ENCODE measurements around the gene LPCAT2.
"Not testable (repeated sequence)": the region's sequence is repeated elsewhere in the genome, so short reads cannot be mapped to it uniquely, and the experiment has no call there.

The LPCAT2 gene

DNA sequence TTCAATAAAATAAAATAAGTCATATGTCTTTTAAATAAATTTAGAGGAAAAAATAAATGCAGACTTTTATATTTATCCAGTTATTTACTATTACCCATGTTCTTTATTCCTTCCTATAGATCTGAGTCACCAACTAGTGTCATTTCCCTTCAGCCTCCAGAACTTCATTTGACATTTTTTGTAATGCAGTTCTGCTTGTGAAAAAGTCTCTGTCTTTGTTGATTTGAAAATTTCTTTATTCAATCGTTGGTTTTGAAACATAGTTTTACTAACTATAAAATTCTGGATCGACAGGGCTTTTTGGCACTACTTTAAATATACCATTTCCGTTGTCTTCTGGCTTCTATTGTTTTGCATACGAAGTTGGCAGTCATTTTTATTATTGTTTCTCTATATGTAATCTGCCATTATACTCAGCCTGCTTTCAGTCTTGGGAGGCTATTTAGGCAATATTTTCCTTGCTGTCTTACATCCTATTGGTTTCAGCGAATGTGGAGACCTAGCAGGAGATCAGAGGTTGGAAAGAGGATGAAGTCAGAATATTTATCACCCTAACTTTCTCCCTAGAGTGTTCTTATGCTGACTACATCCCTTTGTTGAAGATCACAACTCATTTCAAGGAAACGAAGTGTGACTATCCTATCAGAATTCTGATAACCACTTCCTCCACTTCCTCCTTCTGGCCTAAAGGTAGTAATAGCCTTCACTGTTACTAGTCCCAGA is 104.9 kb downstream of the LPCAT2 start:
- no peak for DNase-seq

DNA sequence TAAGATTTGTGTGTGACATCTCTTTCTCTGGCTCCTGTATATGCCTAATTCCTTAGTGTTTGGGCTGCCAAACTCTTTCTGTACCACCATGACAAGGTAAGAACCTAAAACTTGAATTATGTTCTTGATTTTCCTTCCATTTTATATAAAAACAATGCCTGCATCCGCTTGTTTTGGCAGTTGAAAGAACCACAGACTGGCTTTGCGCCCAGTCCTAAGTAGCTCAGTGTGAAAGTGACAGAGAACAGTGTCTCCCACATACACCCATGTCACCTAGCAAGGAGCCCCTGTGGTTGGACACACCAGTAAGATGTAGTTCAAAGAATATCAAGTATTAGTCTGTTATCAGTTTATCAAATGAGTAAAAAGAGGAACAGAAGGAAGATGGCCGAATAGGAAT is 106.2 kb downstream of the LPCAT2 start:
- DNase-seq: no peak

DNA sequence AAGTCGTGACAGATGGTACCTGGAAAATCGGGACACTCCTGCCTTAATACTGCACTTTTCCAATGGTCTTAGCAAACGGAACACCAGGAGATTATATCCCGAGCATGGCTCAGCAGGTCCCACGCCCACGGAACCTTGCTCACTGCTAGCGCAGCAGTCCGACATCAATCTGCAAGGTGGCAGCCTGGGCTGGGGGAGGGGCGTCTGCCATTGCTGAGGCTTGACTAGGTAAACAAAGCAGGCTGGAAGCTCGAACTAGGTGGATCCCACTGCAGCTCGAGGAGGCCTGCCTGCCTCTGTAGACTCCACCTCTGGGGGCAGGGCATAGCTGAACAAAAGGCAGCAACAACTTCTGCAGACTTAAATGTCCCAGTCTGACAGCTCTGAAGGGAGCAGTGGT is 106.8 kb downstream of the LPCAT2 start:
- not testable (repeated sequence) for DNase-seq

DNA sequence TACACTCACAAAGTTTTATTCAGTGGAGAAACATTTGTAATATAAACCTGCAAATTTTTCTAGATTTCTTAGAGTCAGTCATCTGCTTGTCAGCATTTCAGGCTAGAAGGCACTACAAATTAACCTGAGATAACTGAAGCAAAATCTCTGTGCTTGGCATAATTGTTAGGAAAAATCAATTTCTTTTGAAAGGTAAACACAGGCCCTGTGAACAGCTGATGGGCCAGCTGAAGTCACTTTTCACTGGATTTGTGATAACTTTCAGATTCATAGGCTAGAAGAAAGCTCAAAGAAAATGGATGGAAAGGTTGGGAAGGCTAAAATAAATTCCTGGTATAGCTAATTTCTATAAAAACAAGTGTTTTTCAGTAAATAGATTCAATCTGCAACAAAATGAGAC is 112.9 kb downstream of the LPCAT2 start:
- DNase-seq: no peak

DNA sequence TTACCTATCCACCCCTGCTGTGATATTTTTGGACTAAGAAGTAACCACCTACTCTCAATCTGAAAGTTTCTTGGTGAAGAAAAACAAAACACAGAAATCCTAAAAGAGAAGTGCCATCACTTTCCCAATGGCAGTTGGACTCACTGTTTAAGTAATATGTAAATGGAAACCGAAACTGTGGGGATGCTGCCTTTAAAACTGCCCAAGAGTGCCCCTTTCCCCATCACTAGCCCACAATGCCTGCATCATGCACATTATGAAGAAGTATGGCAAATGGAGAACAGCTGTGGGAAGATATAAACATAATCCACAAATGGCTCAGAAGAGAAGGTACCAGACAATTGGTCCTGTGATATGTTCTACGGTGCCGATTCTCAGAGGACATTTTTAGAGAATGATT is 113.4 kb downstream of the LPCAT2 start:
- DNase-seq: no peak

DNA sequence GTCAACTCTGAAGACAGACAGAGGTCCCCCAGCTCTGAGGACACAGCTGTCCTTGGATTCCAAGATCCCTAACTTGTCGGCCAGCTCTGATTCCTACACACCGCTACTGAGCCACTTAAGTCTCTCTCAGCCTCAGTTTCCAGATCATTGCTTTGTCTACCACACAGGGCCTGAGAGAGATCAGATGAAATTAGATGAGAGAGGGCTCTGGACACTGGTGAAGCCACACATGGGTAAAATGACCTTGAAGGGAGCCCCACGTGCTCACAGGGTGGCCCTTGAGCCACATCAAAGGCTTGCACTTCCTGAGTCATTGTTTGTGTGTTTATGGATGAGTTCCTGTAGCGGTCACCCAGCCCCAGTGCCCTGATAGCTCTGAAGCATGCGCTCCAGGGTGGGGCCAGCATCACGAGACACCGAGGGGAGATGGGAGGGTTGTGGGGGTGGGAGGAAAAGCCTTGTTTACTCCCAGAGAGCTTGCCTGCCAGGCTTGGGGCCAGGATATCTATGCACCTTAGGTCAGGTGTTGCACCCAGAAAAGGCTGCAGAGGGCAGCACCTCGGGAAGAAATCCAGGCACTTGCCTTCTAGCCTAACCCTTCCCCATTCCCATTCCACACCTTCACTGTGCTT is 114.2 kb downstream of the LPCAT2 start:
- DNase-seq: no peak

DNA sequence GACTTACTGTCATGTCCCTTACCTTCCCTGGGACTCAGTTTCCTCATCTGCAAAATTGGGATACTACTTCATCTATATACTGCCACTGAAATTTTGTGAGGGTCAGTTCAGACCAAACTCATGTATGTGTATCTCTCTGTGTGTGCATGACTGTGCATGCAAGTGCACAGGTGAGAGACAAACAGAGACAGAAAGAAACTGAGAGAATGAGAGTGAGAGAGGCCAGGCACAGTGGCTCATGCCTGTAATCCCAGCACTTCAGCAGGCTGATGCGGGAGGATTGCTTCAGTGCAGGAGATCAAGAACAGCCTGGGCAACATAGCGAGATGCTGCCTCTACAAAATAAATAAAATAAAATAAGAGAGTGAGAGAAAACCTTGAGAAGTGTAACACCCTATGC is 114.8 kb downstream of the LPCAT2 start:
- DNase-seq: no peak

DNA sequence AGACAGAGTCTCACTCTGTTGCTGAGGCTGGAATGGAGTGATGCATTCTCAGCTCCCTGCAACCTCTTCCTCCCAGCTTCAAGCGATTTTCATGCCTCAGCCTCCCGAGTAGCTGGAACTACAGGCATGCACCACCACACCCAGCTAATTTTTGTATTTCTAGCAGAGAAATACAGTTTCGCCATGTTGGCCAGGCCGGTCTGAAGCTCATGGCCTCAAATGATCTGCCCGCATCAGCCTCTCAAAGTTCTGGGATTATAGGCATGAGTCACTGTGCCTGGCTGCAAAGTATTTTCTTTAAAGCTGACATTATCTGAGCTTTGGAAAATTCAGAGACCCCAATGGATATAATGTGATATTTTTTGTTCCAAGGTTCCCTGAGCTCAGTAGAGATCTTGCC is 115.8 kb downstream of the LPCAT2 start:
- no peak for DNase-seq

DNA sequence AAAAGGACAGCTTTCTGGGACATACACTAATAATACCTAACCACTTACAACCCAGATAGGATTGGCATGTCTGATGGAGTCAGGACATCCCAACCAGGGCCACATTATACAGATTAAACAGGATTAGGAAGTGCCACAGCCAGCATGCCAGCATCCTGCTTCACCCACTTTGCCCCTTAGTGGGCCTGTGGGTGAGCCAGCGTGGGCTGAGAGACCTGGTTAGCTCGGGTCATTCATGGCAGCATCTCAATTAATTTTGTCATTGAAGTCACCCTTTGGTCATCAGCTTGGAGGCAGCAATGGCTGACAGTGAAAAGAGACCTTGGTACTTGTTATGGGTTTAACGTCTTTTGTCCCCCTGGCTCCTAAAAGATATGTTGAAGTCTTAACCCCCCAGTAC is 117.0 kb downstream of the LPCAT2 start:
- DNase-seq: no peak

DNA sequence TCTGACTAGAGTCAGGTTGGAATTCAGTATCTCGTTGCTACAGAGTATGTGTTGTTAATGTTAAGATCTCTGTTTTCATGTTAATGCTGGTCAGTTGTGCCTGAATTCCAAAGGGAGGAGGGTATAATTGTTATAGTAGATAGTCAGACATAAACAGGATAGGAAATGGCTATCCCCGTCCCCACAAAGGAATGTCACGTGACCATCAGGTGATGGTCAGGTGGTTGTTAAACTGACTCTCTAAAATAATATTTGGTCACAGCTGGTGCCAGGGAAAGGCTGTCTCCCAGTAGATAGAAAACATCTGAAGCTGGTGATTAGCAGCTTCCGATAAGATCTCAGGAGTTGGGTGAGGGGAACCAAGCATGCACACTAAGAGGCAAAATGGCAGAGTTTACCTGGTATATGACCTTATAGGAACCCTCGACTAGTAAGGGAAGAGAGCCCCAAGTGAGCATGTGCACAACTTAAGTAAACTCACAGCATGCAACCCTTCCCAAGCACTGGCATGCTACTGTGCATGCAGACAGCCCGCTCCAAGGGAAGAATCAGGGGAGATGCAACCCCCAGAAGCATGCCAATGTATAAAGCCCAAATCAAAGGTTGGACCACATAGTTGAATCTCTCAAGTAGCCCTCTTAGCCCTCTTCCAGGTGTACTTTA is 119.6 kb downstream of the LPCAT2 start:
- DNase-seq: no peak

DNA sequence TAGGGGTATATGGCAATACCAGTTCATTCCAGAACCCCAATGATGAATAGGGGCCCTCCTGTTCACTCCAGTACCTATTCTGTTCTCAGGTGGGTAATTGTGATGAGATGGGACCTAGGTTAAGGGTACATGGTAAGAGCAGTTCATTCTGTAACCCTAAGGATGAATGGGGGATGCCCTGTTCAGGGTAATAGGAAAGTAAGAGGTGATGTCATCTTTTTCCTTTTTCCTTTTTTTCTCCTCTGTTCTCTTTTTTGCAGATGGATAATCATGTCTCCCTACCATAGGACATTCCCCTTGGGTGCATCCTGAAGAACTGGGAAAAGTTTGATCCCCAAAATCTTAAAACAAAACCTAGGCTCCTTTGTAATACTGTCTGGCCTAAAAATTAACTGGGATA is 121.9 kb downstream of the LPCAT2 start:
- DNase-seq: no peak

DNA sequence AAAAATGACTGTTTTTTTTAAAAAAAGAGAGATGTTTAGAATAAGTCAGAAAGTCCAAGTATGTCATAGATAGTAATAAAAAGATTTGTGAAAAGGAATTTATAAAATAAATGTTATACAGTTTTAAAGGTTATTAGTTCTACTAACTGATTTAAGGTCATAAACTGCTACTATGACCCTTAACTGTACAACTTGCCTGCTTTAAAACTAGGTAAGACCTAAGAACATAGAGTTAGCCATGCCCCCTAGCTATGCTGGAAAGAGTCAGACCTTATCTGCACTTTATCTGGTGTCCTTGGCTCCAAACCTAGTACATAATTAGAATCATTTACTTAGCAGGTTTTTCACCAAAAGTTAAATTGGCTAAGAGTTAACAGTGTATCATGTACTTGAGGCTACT is 123.4 kb downstream of the LPCAT2 start:
- no peak for DNase-seq

DNA sequence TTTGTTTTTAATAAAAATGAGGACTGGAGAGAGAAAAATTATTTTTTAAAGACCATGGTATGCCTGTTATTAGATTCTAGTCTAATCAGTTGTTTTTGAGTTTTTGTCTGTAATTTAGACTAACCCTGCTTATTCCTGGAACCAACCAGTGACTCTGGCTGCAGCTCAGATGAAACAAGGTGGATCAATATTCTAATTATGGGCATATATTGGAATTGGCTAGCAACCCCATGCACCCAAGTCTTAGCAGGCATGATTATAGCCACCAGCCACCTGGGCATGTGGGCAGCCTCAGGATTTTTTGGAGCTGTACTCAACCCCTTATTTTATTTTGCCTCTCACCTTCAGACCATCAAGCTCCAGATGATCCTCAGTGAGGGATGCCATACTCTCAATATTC is 125.3 kb downstream of the LPCAT2 start:
- no peak for DNase-seq

All from NCI-H2171 (cell line).